ENCODE results near the gene EIF4B.

- no peak for TF ChIP-seq YY1 (IDR thresholded peaks at IDR 0.05; ENCODE audit: insufficient read depth, insufficient read length)
- TF ChIP-seq SUZ12 (IDR thresholded peaks at IDR 0.05; ENCODE audit: extremely low read depth, insufficient read depth, insufficient read length): no peak
These were observed 16.1 kb upstream of the EIF4B start for GRCh38 chr12:52990206-52990605.

Measured in NT2/D1 (cell line).